ENCODE measurements around the gene PIP5K1C.

PIP5K1C gene, protein sequence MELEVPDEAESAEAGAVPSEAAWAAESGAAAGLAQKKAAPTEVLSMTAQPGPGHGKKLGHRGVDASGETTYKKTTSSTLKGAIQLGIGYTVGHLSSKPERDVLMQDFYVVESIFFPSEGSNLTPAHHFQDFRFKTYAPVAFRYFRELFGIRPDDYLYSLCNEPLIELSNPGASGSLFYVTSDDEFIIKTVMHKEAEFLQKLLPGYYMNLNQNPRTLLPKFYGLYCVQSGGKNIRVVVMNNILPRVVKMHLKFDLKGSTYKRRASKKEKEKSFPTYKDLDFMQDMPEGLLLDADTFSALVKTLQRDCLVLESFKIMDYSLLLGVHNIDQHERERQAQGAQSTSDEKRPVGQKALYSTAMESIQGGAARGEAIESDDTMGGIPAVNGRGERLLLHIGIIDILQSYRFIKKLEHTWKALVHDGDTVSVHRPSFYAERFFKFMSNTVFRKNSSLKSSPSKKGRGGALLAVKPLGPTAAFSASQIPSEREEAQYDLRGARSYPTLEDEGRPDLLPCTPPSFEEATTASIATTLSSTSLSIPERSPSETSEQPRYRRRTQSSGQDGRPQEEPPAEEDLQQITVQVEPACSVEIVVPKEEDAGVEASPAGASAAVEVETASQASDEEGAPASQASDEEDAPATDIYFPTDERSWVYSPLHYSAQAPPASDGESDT

DNA sequence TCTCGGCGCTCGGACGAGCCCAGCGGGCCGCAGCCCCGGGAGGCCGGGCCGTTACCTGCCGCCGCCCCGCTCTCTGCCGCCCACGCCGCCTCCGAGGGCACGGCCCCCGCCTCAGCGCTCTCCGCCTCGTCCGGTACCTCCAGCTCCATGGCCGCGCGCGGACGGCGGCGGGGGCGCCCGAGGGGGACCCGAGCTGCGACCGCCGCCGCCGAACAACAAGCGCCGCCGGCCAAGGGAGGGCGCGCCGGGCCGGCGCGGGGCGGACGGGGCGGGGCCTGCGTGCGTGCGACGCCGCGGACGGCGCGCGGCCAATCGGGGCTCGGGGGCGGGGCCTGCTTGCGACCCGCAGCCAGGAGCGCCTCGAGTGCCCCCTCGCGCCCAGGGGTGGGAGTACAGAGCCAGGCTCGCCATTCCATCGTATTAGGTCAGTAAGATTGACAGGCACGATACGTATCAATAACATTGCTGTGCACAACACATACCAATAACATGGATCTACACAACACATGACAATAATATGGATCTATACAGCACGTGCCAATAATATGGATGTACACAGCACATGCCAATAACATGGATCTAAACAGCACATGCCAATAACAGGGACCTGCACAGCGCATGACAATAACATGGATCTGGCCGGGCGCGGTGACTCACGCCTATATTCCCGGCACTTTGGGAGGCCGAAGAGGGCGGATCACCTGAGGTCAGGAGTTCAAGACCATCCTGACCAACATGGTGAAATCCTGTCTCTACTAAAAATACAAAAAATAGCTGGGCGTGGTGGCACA lies at the start of gene PIP5K1C:
Gene PIP5K1C, minus strand, starts transcription at position 227 of the 791 bp plus-strand sequence. Its CDS starts 78 bp downstream, at position 149.
- H3K27me3 ChIP-seq (ENCODE audit: control insufficient read depth in 1 of 2, insufficient read depth in 2 of 2, low read length in 2 of 2), result no peaks in the 10 kb centered on the region
- H3K36me3 ChIP-seq (ENCODE audit: control insufficient read depth in 1 of 2, insufficient read depth in 2 of 2, low read length in 2 of 2), result no peaks in the 10 kb centered on the region
- peak within 1 kb of the TSS; percentile 50 for H3K27ac ChIP-seq (ENCODE audit: low read depth, low read length)
- peaks cover 4 to 27% of the 10 kb centered on the region in 2 donors for H3K4me1 ChIP-seq (ENCODE audit: control insufficient read depth in 1 of 2, insufficient read depth in 2 of 2, low read length in 2 of 2)
- peak within 1 kb of the TSS; percentile 78 to 84 for H3K4me3 ChIP-seq (ENCODE audit: low read depth in 1 of 2, low read length in 2 of 2)
- H3K9me3 ChIP-seq (ENCODE audit: control insufficient read depth in 1 of 2, low read length in 2 of 2), result no peaks in the 10 kb centered on the region
- H3K9ac ChIP-seq (ENCODE audit: low read depth in 1 of 2, low read length in 2 of 2), result peak within 1 kb of the TSS; percentile 74 to 82

DNA sequence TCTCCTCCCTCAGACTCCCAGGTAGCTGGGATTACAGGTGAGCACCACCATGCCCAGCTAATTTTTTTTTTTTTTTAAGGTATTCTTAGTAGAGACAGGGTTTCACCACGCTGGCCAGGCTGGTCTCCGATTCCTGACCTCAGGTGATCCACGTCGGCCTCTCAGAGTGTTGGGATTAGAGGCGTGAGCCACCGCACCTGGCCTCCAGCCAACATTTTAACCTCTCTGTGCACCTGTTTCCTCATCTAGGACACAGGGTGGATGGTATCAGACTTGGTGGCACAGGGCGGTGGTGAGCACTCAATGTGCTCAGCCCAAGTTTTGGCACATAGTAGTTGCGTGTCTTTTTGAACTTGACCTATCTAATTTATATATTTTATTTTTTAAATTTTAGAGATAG lies 48.7 kb upstream of the PIP5K1C start:
- Histone ChIP-seq H3K27me3 (ENCODE audit: control insufficient read depth in 1 of 2, insufficient read depth in 2 of 2, low read length in 2 of 2) (no peaks in the 10 kb centered on the region), H3K9me3 (ENCODE audit: control insufficient read depth in 1 of 2, low read length in 2 of 2) (no peaks in the 10 kb centered on the region), H3K27ac (ENCODE audit: low read depth, low read length) (no peak overlapping the region), H3K4me3 (ENCODE audit: low read depth in 1 of 2, low read length in 2 of 2) (no peak overlapping the region), H3K36me3 (ENCODE audit: control insufficient read depth in 1 of 2, insufficient read depth in 2 of 2, low read length in 2 of 2) (peaks cover 18 to 57% of the 10 kb centered on the region in 2 donors), H3K9ac (ENCODE audit: low read depth in 1 of 2, low read length in 2 of 2) (no peak overlapping the region), H3K4me1 (ENCODE audit: control insufficient read depth in 1 of 2, insufficient read depth in 2 of 2, low read length in 2 of 2) (no peaks in the 10 kb centered on the region)

DNA sequence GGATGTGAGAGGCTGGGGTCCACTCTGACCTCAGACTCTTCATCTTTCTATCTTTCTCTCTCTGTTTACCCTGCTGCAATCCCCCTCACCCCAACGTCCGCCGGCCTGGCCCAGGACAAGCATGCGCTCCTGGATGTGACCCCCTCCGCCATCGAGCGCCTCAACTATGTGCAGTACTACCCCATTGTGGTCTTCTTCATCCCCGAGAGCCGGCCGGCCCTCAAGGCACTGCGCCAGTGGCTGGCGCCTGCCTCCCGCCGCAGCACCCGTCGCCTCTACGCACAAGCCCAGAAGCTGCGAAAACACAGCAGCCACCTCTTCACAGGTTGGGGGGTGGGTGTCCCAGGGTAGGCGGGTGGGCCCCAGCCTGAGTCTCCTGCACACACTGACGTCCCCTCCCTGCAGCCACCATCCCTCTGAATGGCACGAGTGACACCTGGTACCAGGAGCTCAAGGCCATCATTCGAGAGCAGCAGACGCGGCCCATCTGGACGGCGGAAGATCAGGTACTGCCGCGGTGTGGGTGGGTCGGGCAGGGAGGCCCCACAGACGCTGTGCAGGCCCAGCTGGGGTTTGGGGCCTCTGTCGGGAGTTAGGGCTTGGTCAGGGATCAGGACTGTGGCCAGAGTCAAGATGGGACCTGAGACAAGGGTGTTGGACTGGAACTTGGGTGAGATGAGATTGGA lies 46.2 kb upstream of the PIP5K1C start:
- H3K27me3 ChIP-seq (ENCODE audit: control insufficient read depth in 1 of 2, insufficient read depth in 2 of 2, low read length in 2 of 2), result no peaks in the 10 kb centered on the region

DNA sequence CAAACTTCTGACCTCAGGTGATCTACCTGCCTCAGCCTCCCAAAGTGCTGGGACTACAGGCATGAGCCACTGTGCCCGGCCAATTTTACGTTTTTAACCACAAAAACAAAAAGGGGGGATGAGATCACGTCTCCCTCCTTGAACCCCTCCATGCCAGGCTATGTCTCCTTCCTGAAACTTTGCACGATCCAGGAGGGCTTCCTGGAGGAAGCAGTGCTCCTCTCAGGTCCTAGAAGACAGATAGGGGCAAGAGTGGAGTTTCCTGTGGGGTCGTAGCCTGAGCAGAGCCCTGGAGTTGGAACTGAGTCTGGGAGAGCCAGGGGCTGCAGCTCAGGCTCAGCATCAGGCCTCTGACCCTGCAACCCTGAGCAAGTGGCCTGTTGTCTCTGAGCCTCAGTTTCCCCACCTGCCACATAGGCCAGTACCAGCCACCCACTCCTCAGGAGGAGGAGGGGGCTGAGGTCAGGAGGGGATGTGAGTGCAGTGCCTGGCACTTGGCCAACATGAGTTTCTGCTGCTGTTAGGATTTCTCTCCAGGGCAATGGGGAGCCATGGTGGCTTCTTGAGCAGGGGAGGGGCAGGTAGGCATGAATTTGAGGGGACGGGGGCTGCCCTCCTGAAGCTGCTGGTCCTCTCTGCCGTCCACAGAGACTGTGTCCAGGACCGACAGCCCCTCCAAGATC lies 45.2 kb upstream of the PIP5K1C start:
- Histone ChIP-seq H3K27ac (ENCODE audit: low read depth, low read length) (no peak overlapping the region), H3K9ac (ENCODE audit: low read depth in 1 of 2, low read length in 2 of 2) (no peak overlapping the region), H3K36me3 (ENCODE audit: control insufficient read depth in 1 of 2, insufficient read depth in 2 of 2, low read length in 2 of 2) (peaks cover 10 to 52% of the 10 kb centered on the region in 2 donors), H3K9me3 (ENCODE audit: control insufficient read depth in 1 of 2, low read length in 2 of 2) (no peaks in the 10 kb centered on the region), H3K27me3 (ENCODE audit: control insufficient read depth in 1 of 2, insufficient read depth in 2 of 2, low read length in 2 of 2) (no peaks in the 10 kb centered on the region), H3K4me1 (ENCODE audit: control insufficient read depth in 1 of 2, insufficient read depth in 2 of 2, low read length in 2 of 2) (no peaks in the 10 kb centered on the region), H3K4me3 (ENCODE audit: low read depth in 1 of 2, low read length in 2 of 2) (no peak overlapping the region)

More for the DNA sequence above, 46.2 kb upstream of the PIP5K1C start:
- Histone ChIP-seq H3K27ac (ENCODE audit: low read depth, low read length) (no peak overlapping the region), H3K9me3 (ENCODE audit: control insufficient read depth in 1 of 2, low read length in 2 of 2) (no peaks in the 10 kb centered on the region), H3K9ac (ENCODE audit: low read depth in 1 of 2, low read length in 2 of 2) (no peak overlapping the region), H3K36me3 (ENCODE audit: control insufficient read depth in 1 of 2, insufficient read depth in 2 of 2, low read length in 2 of 2) (peaks cover 16 to 59% of the 10 kb centered on the region in 2 donors), H3K4me1 (ENCODE audit: control insufficient read depth in 1 of 2, insufficient read depth in 2 of 2, low read length in 2 of 2) (no peaks in the 10 kb centered on the region), H3K4me3 (ENCODE audit: low read depth in 1 of 2, low read length in 2 of 2) (no peak overlapping the region)

DNA sequence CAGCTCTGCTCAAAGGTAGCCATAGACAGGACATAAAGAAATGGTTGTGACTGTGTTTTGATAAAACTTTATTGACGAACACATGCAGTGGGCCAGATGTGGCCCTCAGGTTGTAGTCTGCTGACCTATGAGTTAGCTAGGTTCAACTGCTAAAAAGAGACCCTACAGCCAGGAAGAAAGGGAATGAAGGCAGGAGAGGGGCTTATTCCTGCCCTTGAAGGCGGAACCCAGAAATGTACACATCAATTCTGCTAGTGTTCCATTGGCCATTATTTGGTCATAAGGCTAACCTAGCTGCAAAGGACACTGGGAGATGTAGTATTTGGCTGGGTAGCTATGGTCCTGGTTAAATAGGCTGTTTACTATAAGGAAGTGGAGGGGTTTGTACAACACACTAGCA lies 43.2 kb upstream of the PIP5K1C start:
- Histone ChIP-seq H3K36me3 (ENCODE audit: control insufficient read depth in 1 of 2, insufficient read depth in 2 of 2, low read length in 2 of 2) (peaks cover 0 to 43% of the 10 kb centered on the region in 2 donors), H3K27ac (ENCODE audit: low read depth, low read length) (no peak overlapping the region), H3K9me3 (ENCODE audit: control insufficient read depth in 1 of 2, low read length in 2 of 2) (no peaks in the 10 kb centered on the region), H3K27me3 (ENCODE audit: control insufficient read depth in 1 of 2, insufficient read depth in 2 of 2, low read length in 2 of 2) (no peaks in the 10 kb centered on the region), H3K9ac (ENCODE audit: low read depth in 1 of 2, low read length in 2 of 2) (no peak overlapping the region), H3K4me1 (ENCODE audit: control insufficient read depth in 1 of 2, insufficient read depth in 2 of 2, low read length in 2 of 2) (no peaks in the 10 kb centered on the region), H3K4me3 (ENCODE audit: low read depth in 1 of 2, low read length in 2 of 2) (no peak overlapping the region)

DNA sequence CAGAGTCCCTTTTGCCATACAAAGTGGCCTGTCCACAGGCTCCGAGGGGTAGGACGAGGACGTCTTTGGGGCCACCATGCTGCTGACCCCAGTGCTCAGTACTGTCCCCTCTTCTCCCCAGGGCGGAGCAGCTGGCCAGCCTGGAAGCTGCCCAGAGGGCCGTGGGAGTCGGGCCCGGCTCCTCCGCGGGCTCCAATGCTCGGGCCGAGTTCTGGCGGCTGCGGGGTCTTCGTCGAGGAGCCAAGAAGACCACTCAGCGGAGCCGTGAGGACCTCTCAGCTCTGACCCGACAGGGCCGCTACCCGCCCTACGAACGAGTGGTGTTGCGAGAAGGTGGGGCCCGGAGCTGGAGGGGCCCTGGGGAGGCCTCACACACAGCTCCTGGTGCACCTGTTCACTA lies 40.2 kb upstream of the PIP5K1C start:
- Histone ChIP-seq H3K36me3 (ENCODE audit: control insufficient read depth in 1 of 2, insufficient read depth in 2 of 2, low read length in 2 of 2) (peaks cover 14 to 53% of the 10 kb centered on the region in 2 donors), H3K9ac (ENCODE audit: low read depth in 1 of 2, low read length in 2 of 2) (no peak overlapping the region), H3K9me3 (ENCODE audit: control insufficient read depth in 1 of 2, low read length in 2 of 2) (no peaks in the 10 kb centered on the region), H3K4me1 (ENCODE audit: control insufficient read depth in 1 of 2, insufficient read depth in 2 of 2, low read length in 2 of 2) (no peaks in the 10 kb centered on the region), H3K27me3 (ENCODE audit: control insufficient read depth in 1 of 2, insufficient read depth in 2 of 2, low read length in 2 of 2) (no peaks in the 10 kb centered on the region), H3K4me3 (ENCODE audit: low read depth in 1 of 2, low read length in 2 of 2) (no peak overlapping the region), H3K27ac (ENCODE audit: low read depth, low read length) (no peak overlapping the region)

DNA sequence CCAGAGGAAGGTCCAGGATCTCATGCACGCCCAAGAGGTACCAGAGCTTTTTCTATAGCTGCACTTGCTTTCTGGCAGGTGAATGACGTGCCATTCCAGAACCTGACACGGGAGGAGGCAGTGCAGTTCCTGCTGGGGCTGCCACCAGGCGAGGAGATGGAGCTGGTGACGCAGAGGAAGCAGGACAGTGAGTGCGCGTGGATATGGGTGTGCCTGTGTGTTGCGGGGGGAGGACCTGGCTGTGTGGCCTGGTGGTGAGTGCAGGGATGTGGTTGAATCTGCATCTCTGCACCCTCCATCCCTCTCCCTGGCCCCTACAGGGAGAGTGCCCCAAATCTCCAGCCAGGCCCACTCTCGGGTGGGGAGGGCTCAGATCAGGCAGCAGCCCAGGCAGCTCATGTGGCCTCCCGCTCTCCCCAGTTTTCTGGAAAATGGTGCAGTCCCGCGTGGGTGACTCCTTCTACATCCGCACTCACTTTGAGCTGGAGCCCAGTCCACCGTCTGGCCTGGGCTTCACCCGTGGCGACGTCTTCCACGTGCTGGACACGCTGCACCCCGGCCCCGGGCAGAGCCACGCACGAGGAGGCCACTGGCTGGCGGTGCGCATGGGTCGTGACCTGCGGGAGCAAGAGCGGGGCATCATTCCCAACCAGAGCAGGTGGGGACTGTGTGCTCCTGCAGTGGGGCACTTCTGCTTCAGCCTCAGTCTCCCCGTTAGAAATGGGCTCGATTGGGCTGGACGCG lies 38.4 kb upstream of the PIP5K1C start:
- Histone ChIP-seq H3K27me3 (ENCODE audit: control insufficient read depth in 1 of 2, insufficient read depth in 2 of 2, low read length in 2 of 2) (no peaks in the 10 kb centered on the region), H3K4me3 (ENCODE audit: low read depth in 1 of 2, low read length in 2 of 2) (no peak overlapping the region), H3K4me1 (ENCODE audit: control insufficient read depth in 1 of 2, insufficient read depth in 2 of 2, low read length in 2 of 2) (no peaks in the 10 kb centered on the region), H3K36me3 (ENCODE audit: control insufficient read depth in 1 of 2, insufficient read depth in 2 of 2, low read length in 2 of 2) (peaks cover 22 to 61% of the 10 kb centered on the region in 2 donors), H3K9me3 (ENCODE audit: control insufficient read depth in 1 of 2, low read length in 2 of 2) (no peaks in the 10 kb centered on the region), H3K9ac (ENCODE audit: low read depth in 1 of 2, low read length in 2 of 2) (no peak overlapping the region), H3K27ac (ENCODE audit: low read depth, low read length) (no peak overlapping the region)

DNA sequence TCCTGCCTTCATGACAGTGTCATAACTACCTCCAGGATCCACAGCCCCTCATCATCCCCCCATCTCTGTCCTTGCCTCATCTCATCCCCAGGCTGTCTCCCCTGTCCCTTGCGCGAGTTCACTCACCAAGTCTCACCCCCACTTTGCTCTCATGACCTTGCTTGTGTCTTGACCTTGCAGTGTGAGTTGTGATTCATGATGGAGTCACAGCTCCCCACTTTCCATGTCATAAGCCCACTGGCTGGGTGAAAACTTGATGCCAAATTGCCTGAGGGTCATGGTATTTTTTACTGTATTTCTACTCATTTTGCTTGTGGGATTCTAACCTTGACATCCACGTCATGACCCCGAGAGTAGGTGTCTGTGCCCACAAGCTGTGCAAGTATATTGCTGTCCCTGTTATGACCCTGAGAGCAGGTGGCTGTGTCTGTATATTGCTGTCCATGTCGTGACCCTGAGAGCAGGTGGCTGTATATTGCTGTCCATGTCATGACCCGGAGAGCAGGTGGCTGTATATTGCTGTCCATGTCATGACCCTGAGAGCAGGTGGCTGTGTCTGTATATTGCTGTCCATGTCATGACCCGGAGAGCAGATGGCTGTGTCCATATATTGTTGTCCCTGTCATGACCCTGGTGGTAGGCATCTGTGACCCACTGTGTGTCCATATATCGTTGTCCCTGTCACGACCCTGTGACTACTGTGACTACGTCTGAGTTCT lies 37.4 kb upstream of the PIP5K1C start:
- Histone ChIP-seq H3K36me3 (ENCODE audit: control insufficient read depth in 1 of 2, insufficient read depth in 2 of 2, low read length in 2 of 2) (peaks cover 25 to 62% of the 10 kb centered on the region in 2 donors), H3K9me3 (ENCODE audit: control insufficient read depth in 1 of 2, low read length in 2 of 2) (no peaks in the 10 kb centered on the region), H3K4me3 (ENCODE audit: low read depth in 1 of 2, low read length in 2 of 2) (no peak overlapping the region)

More for the DNA sequence above, 37.4 kb upstream of the PIP5K1C start:
- Histone ChIP-seq H3K27ac (ENCODE audit: low read depth, low read length) (no peak overlapping the region), H3K4me1 (ENCODE audit: control insufficient read depth in 1 of 2, insufficient read depth in 2 of 2, low read length in 2 of 2) (no peaks in the 10 kb centered on the region), H3K27me3 (ENCODE audit: control insufficient read depth in 1 of 2, insufficient read depth in 2 of 2, low read length in 2 of 2) (no peaks in the 10 kb centered on the region), H3K9ac (ENCODE audit: low read depth in 1 of 2, low read length in 2 of 2) (no peak overlapping the region)

Measured in duodenal mucosa (tissue), 2 donors.